K562 (cell line): ENCODE data around the gene ZNF692. TPM values are rescaled to one million over a fixed set of nuclear protein-coding genes. Genes with fewer than 3 reads are reported as not detected.

Source experiments
- BDP1 ChIP-seq: IDR thresholded peaks from 3 replicates; pipeline ENCODE4 v1.6.1; 2011; ENCODE audit not compliant: insufficient read length, insufficient read depth
- CCNT2 ChIP-seq: IDR thresholded peaks from 2 replicates; pipeline ENCODE4 v1.6.1; 2011; ENCODE audit warnings: borderline replicate concordance, low read depth, mild to moderate bottlenecking, moderate library complexity, mixed read lengths, low read length; ENCODE audit not compliant: insufficient read length; ENCODE audit errors: extremely low read depth
- NBN ChIP-seq: fragments of 450-650 bp; IDR thresholded peaks from 2 replicates; pipeline ENCODE4 v1.6.1; 2016; ENCODE audit warnings: low read depth, mild to moderate bottlenecking
- XRCC4 ChIP-seq: IDR thresholded peaks from one replicate; pipeline ENCODE4 v1.6.1; 2011; ENCODE audit not compliant: insufficient read depth, insufficient read length; ENCODE audit errors: extremely low read depth
- ZNF175 ChIP-seq: fragments of 200-800 bp; sonication (Bioruptor generic); IDR thresholded peaks from 2 replicates; pipeline ENCODE4 v1.6.1; 2016; ENCODE audit warnings: low read depth, mild to moderate bottlenecking, missing genetic modification characterization, missing compliant biosample characterization
- polyA plus RNA-seq, 8 experiments: library from polyadenylated mRNA; depleted of rRNA in 4 of 8; stranded (reverse) in 5 of 8; unstranded in 3 of 8; fragments of >200 nt; fragmentation: Nextera tagmentation in 2 of 8; fragmentation: Illumina TruSeq in 1 of 8; extraction: Ambion mirVana in 2 of 8; extraction: Trizol in 1 of 8; gene quantifications; 2 replicates each; pipeline versions ENCODE4 v1.2.1 to v1.2.3, GENCODE V29; 2011 to 2014; ENCODE audit warnings: inconsistent platforms in 1 of 8, missing spikeins in 1 of 8
- total RNA-seq, 7 experiments: library from RNA; depleted of rRNA in 6 of 7; stranded (reverse); fragments of >200 nt in 6 of 7; fragmentation: Illumina TruSeq in 2 of 7; extraction: Trizol in 2 of 7; gene quantifications; 2 replicates each; pipeline versions ENCODE4 v1.2.1 to v1.2.3, GENCODE V29; 2011 to 2021; ENCODE audit warnings: low replicate concordance in 1 of 7
- TF ChIP-seq, protein P1 (sequence below), 2 experiments: fragments of 450-650 bp; IDR thresholded peaks; 2 replicates each; pipeline ENCODE4 v1.6.1; 2016; ENCODE audit warnings: mild to moderate bottlenecking in 2 of 2, borderline replicate concordance in 1 of 2, low read depth in 1 of 2, moderate library complexity in 1 of 2
- TF ChIP-seq, protein P2 (sequence below): fragments of 250-450 bp; sonication (Bioruptor Pico); IDR thresholded peaks from 2 replicates; pipeline ENCODE4 v1.8.0; 2022; ENCODE audit warnings: moderate library complexity, mild to moderate bottlenecking, inconsistent platforms
- TF ChIP-seq, protein P3 (sequence below): fragments of 150-350 bp; conservative IDR thresholded peaks from 2 replicates; pipeline ENCODE4 v1.6.1; 2014; ENCODE audit warnings: low read length
- TF ChIP-seq, protein P4 (sequence below): sonication (generic); formaldehyde crosslinking; IDR thresholded peaks from 2 replicates; pipeline ENCODE4 v1.8.1; 2022; ENCODE audit warnings: missing genetic modification reagents

ZNF692 gene
- total and polyA plus RNA-seq, 9 of the 15 experiments (the other 6 are each of a cell fraction or from before 2014, with no cell fraction given) = 8.4 to 143 (median 55.9) TPM

DNA sequence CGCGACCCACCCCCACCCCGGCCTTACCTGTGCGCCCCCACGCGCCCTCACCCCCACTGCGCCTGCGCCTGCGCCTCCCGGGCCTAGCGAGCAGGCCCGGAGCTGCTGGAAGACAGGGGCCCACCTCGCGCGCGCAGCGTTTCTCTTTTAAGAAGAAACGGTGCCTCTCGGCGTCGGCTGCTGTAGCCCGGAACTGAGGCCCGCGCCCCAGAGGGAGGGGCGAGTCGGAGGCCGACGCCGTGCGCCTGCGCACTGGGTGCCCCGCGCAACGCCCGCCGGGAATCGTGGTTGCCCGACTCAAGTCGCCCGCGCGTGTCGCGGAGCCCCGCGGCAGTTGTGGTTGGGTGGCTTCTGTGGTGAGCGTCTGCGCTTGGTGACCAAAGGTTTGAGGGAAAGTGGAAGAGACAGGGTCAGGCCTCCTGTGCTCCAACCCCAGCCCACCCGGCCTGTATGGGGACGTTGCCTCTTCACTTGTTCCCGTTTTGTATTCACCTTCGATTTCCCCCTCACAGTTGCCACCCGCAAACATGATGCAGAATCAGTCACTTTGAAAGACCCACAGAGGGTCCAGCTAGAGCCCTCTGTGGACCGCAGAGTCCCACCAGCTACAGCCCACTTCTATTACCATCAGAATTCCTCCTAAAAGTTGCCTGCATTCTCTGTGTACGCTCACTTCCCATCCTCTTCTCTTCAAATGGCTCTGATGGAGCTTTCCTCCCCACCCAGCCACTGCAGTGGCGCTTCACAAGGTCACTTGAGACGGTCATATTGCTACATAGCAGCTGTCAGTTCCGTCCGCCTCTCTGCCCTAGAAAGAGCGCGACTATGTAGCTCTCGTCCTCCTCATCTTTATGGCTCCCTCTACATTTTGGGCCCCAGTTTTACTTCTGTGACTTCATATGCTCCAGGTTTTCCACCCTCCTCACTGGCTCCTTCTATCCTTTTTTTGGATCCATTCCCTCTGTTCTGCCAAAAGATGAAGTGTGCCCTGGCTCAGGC lies at the start of gene ZNF692 (continued):
- TF ChIP-seq, protein P1, sequence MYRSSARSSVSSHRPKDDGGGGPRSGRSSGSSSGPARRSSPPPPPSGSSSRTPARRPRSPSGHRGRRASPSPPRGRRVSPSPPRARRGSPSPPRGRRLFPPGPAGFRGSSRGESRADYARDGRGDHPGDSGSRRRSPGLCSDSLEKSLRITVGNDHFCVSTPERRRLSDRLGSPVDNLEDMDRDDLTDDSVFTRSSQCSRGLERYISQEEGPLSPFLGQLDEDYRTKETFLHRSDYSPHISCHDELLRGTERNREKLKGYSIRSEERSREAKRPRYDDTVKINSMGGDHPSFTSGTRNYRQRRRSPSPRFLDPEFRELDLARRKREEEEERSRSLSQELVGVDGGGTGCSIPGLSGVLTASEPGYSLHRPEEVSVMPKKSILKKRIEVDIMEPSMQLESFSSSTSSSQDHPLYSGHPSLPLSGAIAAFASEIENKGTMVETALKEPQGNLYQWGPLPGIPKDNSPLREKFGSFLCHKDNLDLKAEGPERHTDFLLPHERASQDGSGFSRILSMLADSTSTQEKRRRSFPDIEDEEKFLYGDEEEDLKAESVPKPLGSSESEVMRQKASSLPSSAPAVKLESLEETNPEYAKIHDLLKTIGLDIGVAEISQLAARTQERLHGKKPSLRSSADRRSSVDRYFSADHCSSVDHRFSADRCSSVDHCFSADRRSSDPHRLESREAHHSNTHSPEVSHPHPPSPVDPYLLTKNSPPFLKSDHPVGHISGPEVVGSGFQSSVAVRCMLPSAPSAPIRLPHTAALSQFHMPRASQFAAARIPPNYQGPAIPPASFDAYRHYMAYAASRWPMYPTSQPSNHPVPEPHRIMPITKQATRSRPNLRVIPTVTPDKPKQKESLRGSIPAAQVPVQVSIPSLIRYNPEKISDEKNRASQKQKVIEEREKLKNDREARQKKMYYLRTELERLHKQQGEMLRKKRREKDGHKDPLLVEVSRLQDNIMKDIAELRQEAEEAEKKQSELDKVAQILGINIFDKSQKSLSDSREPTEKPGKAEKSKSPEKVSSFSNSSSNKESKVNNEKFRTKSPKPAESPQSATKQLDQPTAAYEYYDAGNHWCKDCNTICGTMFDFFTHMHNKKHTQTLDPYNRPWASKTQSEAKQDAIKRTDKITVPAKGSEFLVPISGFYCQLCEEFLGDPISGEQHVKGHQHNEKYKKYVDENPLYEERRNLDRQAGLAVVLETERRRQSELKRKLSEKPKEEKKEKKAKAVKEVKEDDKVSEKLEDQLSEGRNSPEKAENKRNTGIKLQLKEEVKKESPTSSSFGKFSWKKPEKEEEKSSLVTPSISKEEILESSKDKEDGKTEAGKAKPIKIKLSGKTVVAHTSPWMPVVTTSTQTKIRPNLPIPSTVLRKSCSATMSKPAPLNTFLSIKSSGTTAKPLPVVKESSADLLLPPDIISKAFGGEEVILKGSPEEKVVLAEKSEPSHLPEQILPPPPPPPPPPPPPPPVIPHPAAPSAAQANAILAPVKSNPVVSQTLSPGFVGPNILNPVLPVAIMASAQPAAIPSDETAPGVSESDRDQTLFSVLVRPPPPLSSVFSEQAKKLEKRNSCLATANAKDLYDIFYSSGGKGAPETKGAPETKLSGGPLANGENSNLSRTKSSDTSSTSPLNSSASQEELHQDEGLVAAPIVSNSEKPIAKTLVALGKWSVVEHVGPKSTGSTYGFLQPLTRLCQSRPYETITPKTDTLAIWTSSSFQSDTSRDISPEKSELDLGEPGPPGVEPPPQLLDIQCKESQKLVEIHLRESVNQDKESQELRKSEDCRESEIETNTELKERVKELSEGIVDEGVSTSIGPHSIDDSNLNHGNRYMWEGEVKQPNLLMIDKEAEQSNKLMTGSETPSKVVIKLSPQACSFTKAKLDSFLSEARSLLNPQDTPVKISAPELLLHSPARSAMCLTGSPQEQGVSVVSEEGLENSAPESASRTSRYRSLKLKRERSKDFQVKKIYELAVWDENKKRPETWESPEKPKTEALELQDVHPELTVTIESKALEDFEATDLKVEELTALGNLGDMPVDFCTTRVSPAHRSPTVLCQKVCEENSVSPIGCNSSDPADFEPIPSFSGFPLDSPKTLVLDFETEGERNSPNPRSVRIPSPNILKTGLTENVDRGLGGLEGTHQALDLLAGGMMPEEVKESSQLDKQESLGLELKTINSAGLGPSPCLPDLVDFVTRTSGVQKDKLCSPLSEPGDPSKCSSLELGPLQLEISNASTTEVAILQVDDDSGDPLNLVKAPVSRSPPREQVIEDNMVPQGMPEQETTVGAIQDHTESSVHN (IDR thresholded peaks at IDR 0.05; ENCODE audit: borderline replicate concordance in 1 of 2, low read depth in 1 of 2) = no peak
- TF ChIP-seq XRCC4 (no peak), ZNF175 (CRISPR knock-in tag) (no peak), BDP1 (no peak), CCNT2 (peak; percentile 90), NBN (no peak; the same call in 1 of the 2 replicates)
- TF ChIP-seq, protein P2, sequence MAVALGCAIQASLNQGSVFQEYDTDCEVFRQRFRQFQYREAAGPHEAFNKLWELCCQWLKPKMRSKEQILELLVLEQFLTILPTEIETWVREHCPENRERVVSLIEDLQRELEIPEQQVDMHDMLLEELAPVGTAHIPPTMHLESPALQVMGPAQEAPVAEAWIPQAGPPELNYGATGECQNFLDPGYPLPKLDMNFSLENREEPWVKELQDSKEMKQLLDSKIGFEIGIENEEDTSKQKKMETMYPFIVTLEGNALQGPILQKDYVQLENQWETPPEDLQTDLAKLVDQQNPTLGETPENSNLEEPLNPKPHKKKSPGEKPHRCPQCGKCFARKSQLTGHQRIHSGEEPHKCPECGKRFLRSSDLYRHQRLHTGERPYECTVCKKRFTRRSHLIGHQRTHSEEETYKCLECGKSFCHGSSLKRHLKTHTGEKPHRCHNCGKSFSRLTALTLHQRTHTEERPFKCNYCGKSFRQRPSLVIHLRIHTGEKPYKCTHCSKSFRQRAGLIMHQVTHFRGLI (CRISPR knock-in tag) = no peak
- TF ChIP-seq, protein P3, sequence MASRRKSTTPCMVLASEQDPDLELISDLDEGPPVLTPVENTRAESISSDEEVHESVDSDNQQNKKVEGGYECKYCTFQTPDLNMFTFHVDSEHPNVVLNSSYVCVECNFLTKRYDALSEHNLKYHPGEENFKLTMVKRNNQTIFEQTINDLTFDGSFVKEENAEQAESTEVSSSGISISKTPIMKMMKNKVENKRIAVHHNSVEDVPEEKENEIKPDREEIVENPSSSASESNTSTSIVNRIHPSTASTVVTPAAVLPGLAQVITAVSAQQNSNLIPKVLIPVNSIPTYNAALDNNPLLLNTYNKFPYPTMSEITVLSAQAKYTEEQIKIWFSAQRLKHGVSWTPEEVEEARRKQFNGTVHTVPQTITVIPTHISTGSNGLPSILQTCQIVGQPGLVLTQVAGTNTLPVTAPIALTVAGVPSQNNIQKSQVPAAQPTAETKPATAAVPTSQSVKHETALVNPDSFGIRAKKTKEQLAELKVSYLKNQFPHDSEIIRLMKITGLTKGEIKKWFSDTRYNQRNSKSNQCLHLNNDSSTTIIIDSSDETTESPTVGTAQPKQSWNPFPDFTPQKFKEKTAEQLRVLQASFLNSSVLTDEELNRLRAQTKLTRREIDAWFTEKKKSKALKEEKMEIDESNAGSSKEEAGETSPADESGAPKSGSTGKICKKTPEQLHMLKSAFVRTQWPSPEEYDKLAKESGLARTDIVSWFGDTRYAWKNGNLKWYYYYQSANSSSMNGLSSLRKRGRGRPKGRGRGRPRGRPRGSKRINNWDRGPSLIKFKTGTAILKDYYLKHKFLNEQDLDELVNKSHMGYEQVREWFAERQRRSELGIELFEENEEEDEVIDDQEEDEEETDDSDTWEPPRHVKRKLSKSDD = no peak
- TF ChIP-seq, protein P4, sequence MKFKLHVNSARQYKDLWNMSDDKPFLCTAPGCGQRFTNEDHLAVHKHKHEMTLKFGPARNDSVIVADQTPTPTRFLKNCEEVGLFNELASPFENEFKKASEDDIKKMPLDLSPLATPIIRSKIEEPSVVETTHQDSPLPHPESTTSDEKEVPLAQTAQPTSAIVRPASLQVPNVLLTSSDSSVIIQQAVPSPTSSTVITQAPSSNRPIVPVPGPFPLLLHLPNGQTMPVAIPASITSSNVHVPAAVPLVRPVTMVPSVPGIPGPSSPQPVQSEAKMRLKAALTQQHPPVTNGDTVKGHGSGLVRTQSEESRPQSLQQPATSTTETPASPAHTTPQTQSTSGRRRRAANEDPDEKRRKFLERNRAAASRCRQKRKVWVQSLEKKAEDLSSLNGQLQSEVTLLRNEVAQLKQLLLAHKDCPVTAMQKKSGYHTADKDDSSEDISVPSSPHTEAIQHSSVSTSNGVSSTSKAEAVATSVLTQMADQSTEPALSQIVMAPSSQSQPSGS (CRISPR knock-in tag) = no peak
